Heart right ventricle (tissue), 16 donors: ENCODE results near the gene SETD3. TPM values are rescaled to one million over a fixed set of nuclear protein-coding genes. Genes with fewer than 3 reads are reported as not detected.

Source experiments
- ATAC-seq, 8 donors: fragments of 200-7000 bp; cut with Tn5 transposase; one replicate each; pipeline ENCODE4 v1.9.1; 2020; ENCODE audit warnings: mild to moderate bottlenecking in 8 of 8, moderate library complexity in 8 of 8, moderate number of reproducible peaks in 1 of 8
- DNase-seq, 2 donors: peaks; one replicate each; pipeline ENCODE4 v3.0.0-alpha.2; 2020
- H3K27ac ChIP-seq, 10 donors: fragments of 200-600 bp; sonication (generic) in 2 of 10; one replicate each; pipeline versions ENCODE4 v1.5.0 to v1.8.0; 2020 to 2022; ENCODE audit warnings: mild to moderate bottlenecking in 3 of 10
- H3K27me3 ChIP-seq, 7 donors: fragments of 200-600 bp; one replicate each; pipeline ENCODE4 v1.8.0; 2021 to 2022; ENCODE audit warnings: mild to moderate bottlenecking in 2 of 7
- H3K36me3 ChIP-seq, 9 donors: fragments of 200-600 bp; sonication (generic) in 1 of 9; one replicate each; pipeline versions ENCODE4 v1.5.0 to v1.8.0; 2020 to 2022; ENCODE audit warnings: mild to moderate bottlenecking in 2 of 9
- H3K4me1 ChIP-seq, 9 donors: fragments of 200-600 bp; sonication (generic) in 1 of 9; one replicate each; pipeline versions ENCODE4 v1.5.0 to v1.8.0; 2020 to 2022; ENCODE audit warnings: mild to moderate bottlenecking in 4 of 9
- H3K4me3 ChIP-seq, 10 donors: fragments of 200-600 bp; sonication (generic) in 2 of 10; one replicate each; pipeline versions ENCODE4 v1.5.0 to v1.8.0; 2020 to 2022; ENCODE audit warnings: mild to moderate bottlenecking in 7 of 10, moderate library complexity in 2 of 10
- H3K9me3 ChIP-seq, 11 donors: fragments of 200-600 bp in 10 of 11; sonication (generic) in 2 of 11; one replicate each; pipeline versions ENCODE4 v1.5.0 to v1.8.0; 2013 to 2022; ENCODE audit warnings: mild to moderate bottlenecking in 2 of 11, control low read depth in 1 of 11, moderate library complexity in 1 of 11
- CTCF ChIP-seq, 9 donors: fragments of 200-600 bp; sonication (generic) in 2 of 9; IDR thresholded peaks; one replicate each; pipeline versions ENCODE4 v1.5.0 to v1.8.0; 2021 to 2022; ENCODE audit warnings: antibody characterized with exemption in 9 of 9, mild to moderate bottlenecking in 5 of 9, moderate library complexity in 1 of 9
- WGBS, 2 donors: extraction: QIAGEN DNeasy Blood & Tissue Kit; methylation state at CpG; one replicate each; pipeline ENCODE4 v1.1.7; 2013; ENCODE audit warnings: inconsistent platforms in 1 of 2; 5-methylcytosine and 5-hydroxymethylcytosine counted together
- intact Hi-C, 10 donors: fragments of 100-400 bp; cut with DNase I; formaldehyde crosslinking; loops; one replicate each; pipeline versions ENCODE4 v1.11.1 to v1.14.2; 2022
- polyA plus RNA-seq, 2 donors: library from polyadenylated mRNA; stranded (reverse); fragments of 200-250 nt; gene quantifications; one replicate each; pipeline ENCODE4 v1.2.3, GENCODE V29; 2013
- total RNA-seq, 10 donors: library from RNA; stranded (reverse); fragmentation: NEBNext Ultra II Directional in 3 of 10; extraction: Animal tissue kit (Norgen Biotek cat#: 25700) in 3 of 10; gene quantifications; one replicate each; pipeline versions ENCODE4 v1.2.1 to v1.2.4, GENCODE V29; 2021 to 2023
- donor health status: Arrhythmogenic right ventricular cardiomyopathy.
- donor health status: ischemic (EF 13 %, LVEDD 7.1; RV severe dilation, severe dysfunction).
- donor health status: healthy with polysubstance abuse.
- donor health status: DM: no; HTN: yes; CAD: no.
- donor health status: DM: no; HTN: no; CAD: no.
- donor health status: ischemic (EF 25% LVEDD 6.9; RV normal size, moderate dysfunction).
- donor health status: ischemic (EF 25% LVEDD 5.7; RV mildly dilated, moderate dysfunction).
- donor health status: healthy.
- donor health status: DM: yes; HTN: yes; CAD: no.
- donor health status: Ischemic cardiomyopathy.
- donor health status: ischemic (EF 35%, LVEDD 5.7; RV mildly dilated, moderate dysfunction).
- donor health status: nonischemic (EF 11% LVEDD 7.7; RV severe dilation, severe dysfunction).
- donor health status: DM: yes; HTN: yes; CAD: no.
- donor health status: PGD.
- donor health status: ischemic (EF 29% LVEDD 5.4; RV normal size, mild dysfunction).
- donor health status: nonischemic (EF 23%, LVEDD 6.1; RV moderate dilation, normal function).

The SETD3 gene
- total and polyA plus RNA-seq, 12 donors = 35.0 to 129 (median 106) TPM

GRCh38 chr14:99378782-99379214, 101.9 kb downstream of the SETD3 start:
- no peak for ATAC-seq

GRCh38 chr14:99377951-99378350, 102.7 kb downstream of the SETD3 start:
- intact Hi-C loops = no loop called here
- DNase-seq = no peak
- H3K36me3 ChIP-seq = no peaks in the 10 kb centered on the region
- ATAC-seq = no peak
- no peak overlapping the region for H3K27ac ChIP-seq
- H3K27me3 ChIP-seq = peaks cover 7 to 54% (median 31%) of the 10 kb centered on the region in 7 donors
- H3K4me1 ChIP-seq = no peaks in the 10 kb centered on the region
- TF ChIP-seq CTCF (IDR thresholded peaks at IDR 0.05) = no peak
- 83 to 85% methylated on average over 9 of the region's 9 CpGs for WGBS, 2 donors
- H3K4me3 ChIP-seq = no peak overlapping the region
- no peaks in the 10 kb centered on the region for H3K9me3 ChIP-seq

More at GRCh38 chr14:99378782-99379214, 101.9 kb downstream of the SETD3 start:
- Histone ChIP-seq H3K9me3 (no peaks in the 10 kb centered on the region), H3K4me1 (no peaks in the 10 kb centered on the region), H3K27me3 (peaks cover 7 to 58% (median 33%) of the 10 kb centered on the region in 7 donors), H3K27ac (no peak overlapping the region), H3K4me3 (no peak overlapping the region), H3K36me3 (no peaks in the 10 kb centered on the region)
- intact Hi-C loops = no loop called here
- TF ChIP-seq CTCF (IDR thresholded peaks at IDR 0.05) = no peak
- no peak for DNase-seq
- WGBS, 2 donors = 65 to 74% methylated on average over 9 of the region's 9 CpGs

GRCh38 chr14:99374964-99375363, 105.7 kb downstream of the SETD3 start:
- Histone ChIP-seq H3K9me3 (peaks cover 0 to 8% (median 0%) of the 10 kb centered on the region in 11 donors), H3K4me1 (no peaks in the 10 kb centered on the region), H3K4me3 (no peak overlapping the region), H3K27me3 (peaks cover 0 to 34% (median 12%) of the 10 kb centered on the region in 7 donors), H3K27ac (no peak overlapping the region), H3K36me3 (no peaks in the 10 kb centered on the region)
- ATAC-seq (no peak), DNase-seq (no peak)
- intact Hi-C loops = no loop called here
- TF ChIP-seq CTCF (IDR thresholded peaks at IDR 0.05) = no peak
- WGBS, 2 donors = 82% methylated on average over 11 of the region's 11 CpGs

- no peak for TF ChIP-seq CTCF (IDR thresholded peaks at IDR 0.05)
- no peak overlapping the region for H3K4me3 ChIP-seq
- ATAC-seq (no peak), DNase-seq (no peak)
- H3K36me3 ChIP-seq = no peaks in the 10 kb centered on the region
- H3K27me3 ChIP-seq = no peaks in the 10 kb centered on the region
- no peaks in the 10 kb centered on the region for H3K9me3 ChIP-seq
- intact Hi-C loops = no loop called here
- no peaks in the 10 kb centered on the region for H3K4me1 ChIP-seq
- 76 to 77% methylated on average over 16 of the region's 16 CpGs for WGBS, 2 donors
- H3K27ac ChIP-seq = no peak overlapping the region
These were observed 116.9 kb downstream of the SETD3 start for GRCh38 chr14:99363616-99364290.
